ENCODE results near the gene NRCAM.

- no peak for TF ChIP-seq CTCF (IDR thresholded peaks at IDR 0.05)
- no peak for TF ChIP-seq POLR2A (IDR thresholded peaks at IDR 0.05)
These were observed 662 bp downstream of the NRCAM start for GRCh38 chr7:108455551-108455997.

Measured in adrenal gland (tissue), 5 donors.